Neural cell (in vitro differentiated cells): ENCODE results near the gene CEP20.

Experiments
- CTCF ChIP-seq: fragments of 450-650 bp; IDR thresholded peaks from 2 replicates; pipeline ENCODE4 v1.5.1; 2014; ENCODE audit warnings: antibody characterized with exemption, mild to moderate bottlenecking, moderate library complexity; ENCODE audit not compliant: poor library complexity, severe bottlenecking
- EZH2 ChIP-seq: fragments of 200-600, 300-800 bp; shearing (Covaris generic), sonication (generic); IDR thresholded peaks from 2 replicates; pipeline ENCODE4 v1.6.1; 2014; ENCODE audit warnings: antibody characterized with exemption, low read length, borderline replicate concordance, mild to moderate bottlenecking; ENCODE audit not compliant: insufficient read depth, poor library complexity, severe bottlenecking
- SMC3 ChIP-seq: fragments of 450-650 bp; conservative IDR thresholded peaks from 2 replicates; pipeline ENCODE4 v1.6.1; 2014; ENCODE audit warnings: antibody characterized with exemption, mild to moderate bottlenecking, moderate library complexity; ENCODE audit not compliant: poor library complexity

GRCh38 chr16:15849209-15849981 is 39.0 kb downstream of the CEP20 start:
- TF ChIP-seq CTCF (no peak), EZH2 (no peak), SMC3 (no peak)
